GM12891 (cell line): ENCODE data around the gene CCM2.

Experiments used
- DNase-seq: peaks from one replicate; pipeline ENCODE4 v3.0.0; 2011; ENCODE audit warnings: low spot score; ENCODE audit not compliant: insufficient read length
- FAIRE-seq: peaks from 2 replicates; lab custom pipeline; 2011; peaks lifted over from hg19 to GRCh38; lab: Jason Lieb, UNC
- PAX5 ChIP-seq: IDR thresholded peaks from 2 replicates; pipeline ENCODE4 v1.6.1; 2011; ENCODE audit warnings: low read length, moderate library complexity, mild to moderate bottlenecking; ENCODE audit not compliant: insufficient read depth, severe bottlenecking
- POLR2A ChIP-seq: IDR thresholded peaks from 2 replicates; pipeline ENCODE4 v1.6.1; 2011; ENCODE audit warnings: low read depth, low read length, control low read depth
- POLR2AphosphoS5 ChIP-seq: IDR thresholded peaks from 2 replicates; pipeline ENCODE4 v1.6.1; 2011; ENCODE audit warnings: low read depth, low read length, control low read depth
- POU2F2 ChIP-seq: IDR thresholded peaks from 2 replicates; pipeline ENCODE4 v1.6.1; 2011; ENCODE audit warnings: low read depth, mild to moderate bottlenecking, control low read depth, low read length, moderate library complexity
- SPI1 ChIP-seq: IDR thresholded peaks from 2 replicates; pipeline ENCODE4 v1.6.1; 2011; ENCODE audit warnings: low read depth, low read length, control low read depth
- TAF1 ChIP-seq: IDR thresholded peaks from 2 replicates; pipeline ENCODE4 v1.6.1; 2011; ENCODE audit warnings: low read depth, low read length, control low read depth

The CCM2 gene

DNA sequence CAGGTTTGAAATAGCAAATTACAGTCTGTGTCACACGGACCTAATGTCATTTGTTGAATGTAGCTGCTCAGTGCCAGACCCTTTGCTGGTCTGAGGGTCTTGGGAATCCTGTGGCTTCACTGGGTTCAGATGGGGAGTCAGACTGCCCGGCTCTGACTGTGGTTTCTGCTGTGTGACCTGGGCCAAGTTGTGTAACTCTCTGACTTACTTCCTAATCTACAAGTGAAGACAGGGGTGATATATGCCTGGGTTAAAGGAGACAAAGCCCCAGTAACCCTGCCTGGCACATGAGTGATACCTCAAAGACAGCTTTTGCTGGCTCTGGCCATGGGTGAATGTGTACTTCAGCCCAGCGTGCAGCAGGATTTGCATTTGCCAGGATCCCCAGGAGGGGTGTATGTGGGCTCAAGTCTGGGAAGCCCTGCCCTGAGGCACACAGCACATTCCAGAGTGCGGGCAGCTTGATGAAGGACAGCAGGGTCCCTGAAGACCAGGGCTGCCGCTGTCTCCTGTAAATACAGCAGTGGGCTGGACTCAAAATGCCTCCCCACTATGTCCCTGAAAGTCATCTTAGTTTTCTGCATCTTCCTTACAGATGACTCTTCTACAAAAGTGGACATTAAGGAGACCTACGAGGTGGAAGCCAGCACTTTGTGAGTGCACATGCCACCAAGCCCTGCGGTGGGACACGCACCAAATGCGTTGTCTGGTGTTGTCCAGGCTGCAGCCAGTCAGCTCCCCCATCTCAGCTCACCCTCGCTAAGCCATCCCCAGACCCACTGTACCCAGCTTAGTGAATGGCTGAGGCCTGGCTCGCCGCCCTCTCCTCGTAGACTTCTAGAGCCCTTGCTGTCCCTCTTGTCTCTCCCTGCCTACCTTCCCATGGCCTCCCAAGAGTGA is 72.4 kb downstream of the CCM2 start:
- DNase-seq (no peak), FAIRE-seq (no peak)
- TF ChIP-seq POLR2AphosphoS5 (no peak), POLR2A (no peak), TAF1 (no peak), PAX5 (no peak), SPI1 (no peak), POU2F2 (no peak)

DNA sequence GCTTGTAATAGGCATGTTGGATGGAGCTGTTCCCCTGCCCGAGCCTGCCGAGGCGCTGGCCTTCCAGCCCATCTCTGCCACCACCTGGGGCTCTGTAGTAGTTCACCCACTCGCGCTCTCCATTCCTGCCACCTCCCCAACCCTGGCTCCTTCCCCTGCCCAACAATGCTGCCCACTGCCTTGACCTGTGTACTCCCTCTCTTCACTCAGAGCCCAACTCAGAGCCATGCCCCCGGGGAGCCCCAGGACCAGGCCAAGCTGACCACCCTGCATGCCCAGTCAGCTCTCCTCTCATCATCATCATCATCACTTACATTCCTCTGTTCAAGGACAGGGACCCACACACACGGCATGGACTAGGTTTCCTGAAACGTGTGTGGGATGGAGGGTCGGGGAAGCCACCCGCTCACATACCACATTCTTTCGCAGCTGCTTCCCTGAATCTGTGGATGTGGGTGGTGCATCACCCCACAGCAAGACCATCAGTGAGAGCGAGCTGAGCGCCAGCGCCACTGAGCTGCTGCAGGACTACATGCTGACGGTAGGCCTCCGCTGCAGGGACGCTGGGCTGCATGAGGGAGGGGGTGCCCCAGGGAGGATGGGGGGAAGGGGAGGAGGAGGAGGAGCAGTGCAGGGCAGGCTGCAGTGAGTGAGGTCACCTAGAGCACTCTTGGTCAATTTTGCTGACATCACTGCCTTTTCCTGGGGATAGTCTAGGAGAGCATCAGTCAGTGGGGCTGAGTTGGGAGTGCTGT is 73.2 kb downstream of the CCM2 start:
- no peak for TF ChIP-seq SPI1
- no peak for TF ChIP-seq TAF1
- no peak for TF ChIP-seq POLR2AphosphoS5
- no peak for TF ChIP-seq POLR2A
- no peak for TF ChIP-seq PAX5
- TF ChIP-seq POU2F2: no peak
- DNase-seq (no peak), FAIRE-seq (no peak)

DNA sequence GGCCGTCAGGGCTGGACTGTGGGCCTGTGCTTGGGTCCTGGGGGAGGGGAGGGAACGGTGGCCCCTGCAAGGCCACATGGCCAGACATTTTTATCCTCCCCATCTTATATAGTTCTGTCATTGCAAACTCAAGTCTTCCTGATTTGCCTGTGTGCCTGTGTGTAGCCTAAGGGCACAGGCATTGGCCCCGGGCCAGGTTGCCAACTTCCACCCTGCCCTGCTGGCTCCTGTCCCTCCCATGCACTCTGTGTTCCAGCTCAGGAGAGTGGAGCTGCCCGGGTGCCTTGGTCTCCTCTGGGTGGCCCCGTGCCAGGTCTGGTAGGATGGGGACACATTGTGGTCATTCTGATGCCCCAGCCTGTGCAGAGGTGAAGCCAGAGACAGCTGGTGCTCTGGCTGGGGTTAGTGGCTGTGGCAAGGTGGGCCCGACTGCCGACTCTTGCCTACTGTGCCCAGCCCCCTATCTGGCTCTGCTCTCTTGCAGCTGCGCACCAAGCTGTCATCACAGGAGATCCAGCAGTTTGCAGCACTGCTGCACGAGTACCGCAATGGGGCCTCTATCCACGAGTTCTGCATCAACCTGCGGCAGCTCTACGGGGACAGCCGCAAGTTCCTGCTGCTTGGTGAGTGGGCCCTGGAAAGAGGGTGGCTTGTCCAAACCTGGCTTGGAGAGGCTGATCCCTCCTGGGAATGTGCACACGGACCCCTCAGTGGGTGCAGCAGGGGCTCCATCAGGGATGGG is 74.0 kb downstream of the CCM2 start:
- DNase-seq (no peak), FAIRE-seq (no peak)
- TF ChIP-seq PAX5: no peak
- TF ChIP-seq POU2F2: no peak

DNA sequence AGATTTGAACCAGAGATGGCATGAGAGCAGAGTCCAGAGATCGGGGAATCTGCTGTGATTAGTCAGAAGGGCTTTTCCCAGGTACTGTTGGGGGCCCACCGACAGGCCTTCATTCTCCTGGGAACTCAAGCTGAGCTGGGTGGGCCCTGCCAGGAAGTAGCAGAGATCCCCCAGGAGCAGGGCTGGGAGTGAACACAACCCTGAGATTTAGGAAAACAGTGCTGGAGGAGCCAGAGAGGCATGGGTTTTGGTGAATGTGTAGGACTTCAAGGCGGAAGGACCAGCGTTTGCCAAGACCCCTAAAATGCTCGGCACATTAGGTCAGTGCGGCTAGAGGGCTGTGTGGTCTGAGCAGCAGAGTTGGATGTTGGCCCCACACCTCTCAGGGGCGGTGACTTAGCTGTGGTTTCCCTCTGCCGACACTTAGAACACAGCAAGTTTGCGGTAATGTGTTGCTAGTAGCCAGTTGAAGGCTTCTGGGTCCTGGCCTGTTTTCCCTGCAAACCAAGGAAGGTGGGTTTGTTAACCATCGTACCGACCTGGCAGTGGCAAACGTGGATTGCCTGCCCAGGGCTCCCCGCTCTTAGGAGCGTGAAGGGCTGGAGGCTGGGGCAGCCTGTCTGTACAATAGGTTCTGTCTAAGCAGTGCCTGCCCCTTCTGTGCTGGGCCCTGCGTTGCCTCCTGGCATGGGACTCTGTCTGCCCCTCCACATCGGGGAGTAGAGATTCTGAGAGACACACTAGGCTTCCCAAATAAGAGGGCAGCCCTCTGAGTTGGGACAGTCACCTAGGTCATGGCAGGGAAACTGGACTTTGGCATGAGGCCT is 74.7 kb downstream of the CCM2 start:
- FAIRE-seq: no peak
- no peak for DNase-seq
- TF ChIP-seq POU2F2 (no peak), POLR2AphosphoS5 (no peak), PAX5 (no peak), SPI1 (no peak), TAF1 (no peak), POLR2A (no peak)

DNA sequence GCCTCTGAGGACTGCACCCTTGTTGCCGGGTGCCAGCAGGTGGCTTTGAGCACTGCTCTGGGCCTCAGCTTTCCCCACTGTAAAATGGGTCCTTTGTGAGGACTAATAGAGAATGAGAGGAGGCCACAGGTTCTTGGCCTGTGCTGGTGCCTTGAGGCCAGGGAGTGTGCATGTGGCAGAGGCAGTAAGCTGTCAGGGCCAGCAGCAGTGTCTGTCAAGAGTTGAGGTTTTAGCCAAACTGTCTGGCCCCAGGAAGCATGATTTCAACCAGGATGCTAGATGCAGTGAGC is 75.3 kb downstream of the CCM2 start:
- TF ChIP-seq POLR2AphosphoS5 (no peak), SPI1 (no peak), POU2F2 (no peak), POLR2A (no peak), TAF1 (no peak), PAX5 (no peak)
- no peak for DNase-seq
- FAIRE-seq: no peak

DNA sequence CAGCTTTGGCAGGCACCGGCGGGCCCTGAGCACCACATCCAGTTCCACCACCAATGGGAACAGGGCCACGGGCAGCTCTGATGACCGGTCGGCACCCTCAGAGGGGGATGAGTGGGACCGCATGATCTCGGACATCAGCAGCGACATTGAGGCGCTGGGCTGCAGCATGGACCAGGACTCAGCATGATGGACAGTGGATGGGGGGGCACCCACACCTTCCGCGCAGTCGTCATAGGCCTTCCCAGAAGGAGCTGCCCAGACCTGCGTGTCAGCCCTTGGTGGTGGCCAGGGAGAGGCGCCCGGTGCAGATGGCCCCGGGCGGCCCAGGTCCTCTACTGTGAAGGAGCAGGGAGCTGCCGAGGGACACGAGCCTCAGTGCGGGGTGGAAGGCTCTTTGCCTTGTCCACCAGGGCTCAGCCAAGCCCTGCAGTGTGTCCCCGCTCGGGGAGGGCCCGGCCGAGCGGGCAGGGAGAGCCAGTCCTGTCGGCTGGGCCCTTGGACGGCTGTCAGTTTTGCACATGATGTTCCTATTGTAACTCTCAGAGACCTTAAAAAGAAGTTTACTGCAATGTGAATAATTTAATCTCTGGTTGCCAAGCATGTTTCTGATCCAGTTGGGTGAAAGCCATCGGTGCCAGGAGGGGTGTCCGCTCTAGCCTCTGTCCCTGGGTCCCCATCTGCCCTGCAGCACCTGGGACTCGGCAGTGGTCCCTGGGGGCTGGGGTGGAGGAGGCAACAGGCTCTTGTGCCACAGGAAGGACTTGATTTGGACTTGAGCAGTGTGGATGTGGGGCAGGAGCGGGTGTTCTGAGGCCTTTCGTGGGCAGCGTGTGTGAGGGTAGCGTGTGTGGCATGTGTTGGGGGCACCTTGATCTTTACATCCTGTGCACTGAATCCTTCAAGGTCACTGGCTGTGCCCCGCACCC is 76.1 kb downstream of the CCM2 start:
- TF ChIP-seq POLR2A (no peak), SPI1 (no peak), TAF1 (no peak), PAX5 (no peak), POLR2AphosphoS5 (no peak), POU2F2 (no peak)
- FAIRE-seq: no peak

DNA sequence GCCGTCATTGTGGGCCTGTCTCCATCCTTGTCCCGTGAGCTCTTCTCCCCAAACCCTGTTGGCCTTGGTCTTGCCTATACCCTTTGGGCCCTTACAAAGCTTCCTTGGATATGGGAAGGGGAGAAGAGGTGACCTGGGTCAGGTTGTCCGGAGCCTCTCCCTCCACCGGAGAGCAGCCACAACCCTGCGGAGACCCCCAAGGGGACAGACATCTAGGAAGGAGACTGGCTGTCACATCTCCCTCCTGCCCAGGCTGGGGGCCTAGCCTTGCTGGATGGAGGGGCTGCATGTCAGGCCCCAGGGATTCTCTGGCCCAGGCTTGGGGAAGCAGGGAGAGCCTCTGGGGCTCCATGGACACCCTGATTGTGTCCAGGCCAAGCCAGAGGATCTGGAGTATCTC is 76.9 kb downstream of the CCM2 start:
- no peak for TF ChIP-seq POU2F2
- TF ChIP-seq SPI1: no peak
- no peak for TF ChIP-seq POLR2A
- TF ChIP-seq PAX5: no peak
- TF ChIP-seq TAF1: no peak
- TF ChIP-seq POLR2AphosphoS5: no peak
- no peak for FAIRE-seq
- DNase-seq: no peak

More for the DNA sequence above, 76.1 kb downstream of the CCM2 start:
- DNase-seq: no peak

DNA sequence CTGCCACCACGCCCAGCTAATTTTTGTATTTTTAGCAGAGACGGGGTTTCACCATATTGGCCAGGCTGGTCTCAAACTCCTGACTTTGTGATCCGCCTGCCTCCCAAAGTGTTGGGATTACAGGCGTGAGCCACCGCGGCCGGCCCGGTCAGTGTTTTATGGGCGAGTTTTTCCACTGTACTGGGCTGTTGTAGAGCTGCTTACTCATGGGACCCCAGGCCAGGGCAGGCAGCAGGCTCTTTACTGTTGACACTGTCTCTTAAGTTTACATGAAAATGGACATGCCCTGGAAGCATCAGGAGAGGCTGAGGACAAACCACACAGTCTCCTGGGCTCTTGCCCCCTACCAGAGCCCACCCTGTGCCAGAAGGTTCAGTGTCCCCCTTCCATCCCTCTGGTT is 77.6 kb downstream of the CCM2 start:
- FAIRE-seq (no peak), DNase-seq (no peak)
- no peak for TF ChIP-seq POLR2AphosphoS5
- TF ChIP-seq TAF1: no peak
- no peak for TF ChIP-seq POU2F2
- no peak for TF ChIP-seq SPI1
- TF ChIP-seq POLR2A: no peak
- TF ChIP-seq PAX5: no peak
